Breast epithelium (tissue), 4 donors: Measurements from ENCODE around the gene MC2R. TPM values are rescaled to one million over a fixed set of nuclear protein-coding genes. Genes with fewer than 3 reads are reported as not detected.

ENCODE experiments used
- DNase-seq, 2 donors: peaks; one replicate each; pipeline ENCODE4 v3.0.0-alpha.2; 2019; ENCODE audit warnings: low spot score in 2 of 2
- H3K27ac ChIP-seq, 2 donors: fragments of 200-600 bp; sonication (generic) in 1 of 2; one replicate each; pipeline ENCODE4 v1.5.1; 2016 to 2019; ENCODE audit warnings: mild to moderate bottlenecking in 1 of 2
- H3K27me3 ChIP-seq, 2 donors: fragments of 200-600 bp; sonication (generic) in 1 of 2; one replicate each; pipeline versions ENCODE4 v1.5.1 to v1.6.0; 2017 to 2019; ENCODE audit warnings: control low read depth in 1 of 2, mild to moderate bottlenecking in 1 of 2
- H3K36me3 ChIP-seq: fragments of 200-600 bp; one replicate; pipeline ENCODE4 v1.5.1; 2019
- H3K4me1 ChIP-seq, 2 donors: fragments of 200-600 bp; sonication (generic); one replicate each; pipeline ENCODE4 v1.5.1; 2016 to 2019; ENCODE audit warnings: control low read depth in 1 of 2
- H3K4me3 ChIP-seq, 3 donors: fragments of 200-600 bp; sonication (generic); 1 replicate in 2 of 3; 2 replicates in 1 of 3; pipeline ENCODE4 v1.5.1; 2016 to 2019; ENCODE audit warnings: mild to moderate bottlenecking in 3 of 3, moderate library complexity in 2 of 3
- H3K9me3 ChIP-seq, 2 donors: fragments of 200-600 bp; sonication (generic) in 1 of 2; one replicate each; pipeline ENCODE4 v1.5.1; 2016 to 2019; ENCODE audit warnings: control low read depth in 1 of 2
- POLR2A ChIP-seq: fragments of 450-650 bp; IDR thresholded peaks from one replicate; pipeline ENCODE4 v1.6.1; 2016; ENCODE audit warnings: antibody characterized with exemption, mild to moderate bottlenecking, moderate library complexity
- POLR2AphosphoS5 ChIP-seq, 3 donors: sonication (generic); formaldehyde crosslinking; IDR thresholded peaks; one replicate each; pipeline ENCODE4 v1.6.1; 2017; ENCODE audit warnings: antibody characterized with exemption in 3 of 3
- intact Hi-C: fragments of 100-400 bp; cut with DNase I; formaldehyde crosslinking; loops from one replicate; pipeline ENCODE4 v1.15.1; 2023; ENCODE audit warnings: low total_unique reads
- total RNA-seq, 3 donors: library from RNA; depleted of rRNA; stranded (reverse); fragments of >200 nt; gene quantifications; one replicate each; pipeline ENCODE4 v1.1.0, GENCODE V29; 2016
- TF ChIP-seq, protein P1 (sequence below), 3 donors: fragments of 450-650 bp; IDR thresholded peaks; one replicate each; pipeline ENCODE4 v1.5.1; 2016 to 2017; ENCODE audit warnings: antibody characterized with exemption in 3 of 3, mild to moderate bottlenecking in 3 of 3, moderate library complexity in 3 of 3

MC2R gene
- total RNA-seq, 3 donors from 2014 or later = not detected

DNA sequence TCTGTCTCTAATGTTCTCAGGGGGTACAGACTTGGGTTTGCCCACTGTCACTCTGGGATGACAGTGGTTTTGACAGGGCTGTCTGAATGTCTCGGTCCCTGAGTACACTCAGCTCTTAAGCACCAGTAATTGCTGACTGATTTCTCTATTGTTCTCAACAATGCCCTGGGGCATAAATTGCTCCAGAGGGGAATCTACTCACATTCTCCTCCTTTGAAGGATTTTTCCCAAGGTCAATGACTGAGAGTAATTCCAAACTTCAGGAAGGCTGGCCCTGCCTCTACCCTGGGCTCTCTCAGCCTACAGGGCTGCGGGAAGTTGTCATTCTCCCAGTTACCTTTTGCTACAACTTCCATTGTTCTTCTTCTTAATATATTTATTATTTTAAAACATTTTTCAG lies 36.5 kb downstream of the MC2R start:
- no peaks in the 10 kb centered on the region for H3K9me3 ChIP-seq
- no peak for DNase-seq
- H3K4me3 ChIP-seq = no peak overlapping the region
- H3K27ac ChIP-seq = no peak overlapping the region
- no peaks in the 10 kb centered on the region for H3K4me1 ChIP-seq
- TF ChIP-seq POLR2A (no peak), POLR2AphosphoS5 (IDR thresholded peaks at IDR 0.05) (no peak)
- TF ChIP-seq, protein P1, sequence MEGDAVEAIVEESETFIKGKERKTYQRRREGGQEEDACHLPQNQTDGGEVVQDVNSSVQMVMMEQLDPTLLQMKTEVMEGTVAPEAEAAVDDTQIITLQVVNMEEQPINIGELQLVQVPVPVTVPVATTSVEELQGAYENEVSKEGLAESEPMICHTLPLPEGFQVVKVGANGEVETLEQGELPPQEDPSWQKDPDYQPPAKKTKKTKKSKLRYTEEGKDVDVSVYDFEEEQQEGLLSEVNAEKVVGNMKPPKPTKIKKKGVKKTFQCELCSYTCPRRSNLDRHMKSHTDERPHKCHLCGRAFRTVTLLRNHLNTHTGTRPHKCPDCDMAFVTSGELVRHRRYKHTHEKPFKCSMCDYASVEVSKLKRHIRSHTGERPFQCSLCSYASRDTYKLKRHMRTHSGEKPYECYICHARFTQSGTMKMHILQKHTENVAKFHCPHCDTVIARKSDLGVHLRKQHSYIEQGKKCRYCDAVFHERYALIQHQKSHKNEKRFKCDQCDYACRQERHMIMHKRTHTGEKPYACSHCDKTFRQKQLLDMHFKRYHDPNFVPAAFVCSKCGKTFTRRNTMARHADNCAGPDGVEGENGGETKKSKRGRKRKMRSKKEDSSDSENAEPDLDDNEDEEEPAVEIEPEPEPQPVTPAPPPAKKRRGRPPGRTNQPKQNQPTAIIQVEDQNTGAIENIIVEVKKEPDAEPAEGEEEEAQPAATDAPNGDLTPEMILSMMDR (IDR thresholded peaks at IDR 0.05) = no peak
- no peaks in the 10 kb centered on the region for H3K27me3 ChIP-seq
- no peaks in the 10 kb centered on the region for H3K36me3 ChIP-seq
- intact Hi-C loops = no loop called here

DNA sequence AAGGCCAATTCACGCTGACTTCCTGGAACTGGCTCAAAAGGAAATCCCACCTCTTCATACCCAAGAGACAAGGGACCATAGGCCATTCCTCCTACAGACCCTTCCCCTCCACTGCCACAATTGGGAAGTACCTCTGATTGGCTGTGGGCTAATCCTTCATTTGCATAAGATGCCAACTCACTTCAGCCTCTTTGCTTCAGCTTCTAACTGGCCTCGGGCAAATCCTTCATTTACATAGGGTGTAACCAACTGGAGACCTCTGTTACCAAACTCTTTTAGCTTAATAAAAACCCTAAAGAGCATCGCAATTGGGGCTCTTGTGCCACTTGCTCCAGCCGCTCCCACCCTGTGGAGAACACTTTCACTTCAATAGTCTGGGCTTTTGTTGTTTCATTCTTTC lies 38.2 kb downstream of the MC2R start:
- no peak overlapping the region for H3K4me3 ChIP-seq

GRCh38 chr18:13874558-13874957 lies 40.8 kb downstream of the MC2R start:
- Histone ChIP-seq H3K27ac (no peak overlapping the region), H3K27me3 (peaks cover 0 to 31% of the 10 kb centered on the region in 2 donors), H3K4me1 (no peaks in the 10 kb centered on the region), H3K36me3 (no peaks in the 10 kb centered on the region), H3K4me3 (no peak overlapping the region), H3K9me3 (no peaks in the 10 kb centered on the region)
- intact Hi-C loops = no loop called here
- TF ChIP-seq, protein P1 (IDR thresholded peaks at IDR 0.05) = no peak
- TF ChIP-seq POLR2A = no peak
- TF ChIP-seq POLR2AphosphoS5 (IDR thresholded peaks at IDR 0.05) = no peak
- DNase-seq = no peak

More for the DNA sequence above, 38.2 kb downstream of the MC2R start:
- Histone ChIP-seq H3K27ac (no peak overlapping the region), H3K36me3 (no peaks in the 10 kb centered on the region), H3K27me3 (peaks cover 0 to 8% of the 10 kb centered on the region in 2 donors), H3K9me3 (no peaks in the 10 kb centered on the region), H3K4me1 (no peaks in the 10 kb centered on the region)
- no peak for DNase-seq
- TF ChIP-seq POLR2AphosphoS5 (IDR thresholded peaks at IDR 0.05) (no peak), POLR2A (no peak)
- TF ChIP-seq, protein P1 (IDR thresholded peaks at IDR 0.05) = no peak
- intact Hi-C loops = no loop called here

DNA sequence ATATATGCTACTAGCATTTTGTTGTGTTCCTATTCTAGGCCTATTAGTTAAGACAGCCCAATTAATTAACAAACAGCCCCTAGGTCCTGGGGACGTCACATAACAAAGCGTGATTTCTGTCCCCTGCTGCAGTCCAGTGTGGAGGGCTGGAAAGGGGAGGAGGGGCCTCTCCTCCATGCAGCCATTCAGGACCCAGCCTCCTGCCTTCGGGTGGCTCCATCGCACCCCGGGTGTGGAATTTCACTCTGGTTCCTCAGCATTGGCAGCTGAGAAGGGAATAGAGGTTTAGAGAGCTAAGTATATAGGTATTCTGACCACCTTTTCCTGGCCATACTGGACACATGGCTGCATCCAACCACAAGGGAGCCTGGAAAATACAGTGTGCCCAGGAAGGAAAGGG lies 42.4 kb downstream of the MC2R start:
- no peaks in the 10 kb centered on the region for H3K4me1 ChIP-seq
- no peak overlapping the region for H3K4me3 ChIP-seq
- H3K9me3 ChIP-seq = no peaks in the 10 kb centered on the region
- H3K27me3 ChIP-seq = peaks cover 0 to 46% of the 10 kb centered on the region in 2 donors
- H3K27ac ChIP-seq = no peak overlapping the region
- intact Hi-C loops = no loop called here
- no peak for DNase-seq
- no peak for TF ChIP-seq POLR2AphosphoS5 (IDR thresholded peaks at IDR 0.05)
- TF ChIP-seq POLR2A = no peak
- TF ChIP-seq, protein P1 (IDR thresholded peaks at IDR 0.05) = no peak
- H3K36me3 ChIP-seq = no peaks in the 10 kb centered on the region

GRCh38 chr18:13872373-13872772 lies 43.0 kb downstream of the MC2R start:
- Histone ChIP-seq H3K27ac (no peak overlapping the region), H3K4me1 (no peaks in the 10 kb centered on the region), H3K27me3 (peaks cover 0 to 46% of the 10 kb centered on the region in 2 donors), H3K9me3 (no peaks in the 10 kb centered on the region), H3K36me3 (no peaks in the 10 kb centered on the region), H3K4me3 (no peak overlapping the region)
- DNase-seq = no peak
- TF ChIP-seq, protein P1 (IDR thresholded peaks at IDR 0.05) = no peak
- TF ChIP-seq POLR2AphosphoS5 (IDR thresholded peaks at IDR 0.05) (no peak), POLR2A (no peak)
- intact Hi-C loops = no loop called here
